GM12878 (cell line): ENCODE measurements around the gene GRB10.

ENCODE experiments used
- ASH2L ChIP-seq: fragments of 300-600, 200-600 bp; sonication (generic); IDR thresholded peaks from 2 replicates; pipeline ENCODE4 v1.6.1; 2017; ENCODE audit warnings: low read depth, mild to moderate bottlenecking, borderline replicate concordance
- CHD2 ChIP-seq: IDR thresholded peaks from 2 replicates; pipeline ENCODE4 v1.6.1; 2011; ENCODE audit warnings: low read depth, low read length, improper control_type of control experiment, borderline replicate concordance
- EZH2 ChIP-seq: IDR thresholded peaks from 2 replicates; pipeline ENCODE4 v1.6.1; 2012; ENCODE audit warnings: low read depth, mild to moderate bottlenecking, control low read depth, inconsistent platforms, low read length, borderline replicate concordance; ENCODE audit not compliant: control insufficient read depth
- TF ChIP-seq, protein P1 (sequence below), 3 experiments: IDR thresholded peaks in 2 of 3; conservative IDR thresholded peaks in 1 of 3; 2 replicates each; pipeline ENCODE4 v1.5.1; 2011; ENCODE audit warnings: low read depth in 3 of 3, low read length in 3 of 3, mild to moderate bottlenecking in 3 of 3, control low read depth in 2 of 3, moderate library complexity in 2 of 3, inconsistent platforms in 1 of 3, mixed read lengths in 1 of 3; ENCODE audit not compliant: control insufficient read depth in 2 of 3, insufficient read depth in 1 of 3; ENCODE audit errors: extremely low read depth in 1 of 3
- TF ChIP-seq, protein P2 (sequence below): fragments of 450-650 bp; IDR thresholded peaks from 2 replicates; pipeline ENCODE4 v1.6.1; 2017; ENCODE audit warnings: mild to moderate bottlenecking
- TF ChIP-seq, protein P3 (sequence below): IDR thresholded peaks from 2 replicates; pipeline ENCODE4 v1.6.1; 2012; ENCODE audit warnings: mild to moderate bottlenecking, low read depth, low read length

DNA sequence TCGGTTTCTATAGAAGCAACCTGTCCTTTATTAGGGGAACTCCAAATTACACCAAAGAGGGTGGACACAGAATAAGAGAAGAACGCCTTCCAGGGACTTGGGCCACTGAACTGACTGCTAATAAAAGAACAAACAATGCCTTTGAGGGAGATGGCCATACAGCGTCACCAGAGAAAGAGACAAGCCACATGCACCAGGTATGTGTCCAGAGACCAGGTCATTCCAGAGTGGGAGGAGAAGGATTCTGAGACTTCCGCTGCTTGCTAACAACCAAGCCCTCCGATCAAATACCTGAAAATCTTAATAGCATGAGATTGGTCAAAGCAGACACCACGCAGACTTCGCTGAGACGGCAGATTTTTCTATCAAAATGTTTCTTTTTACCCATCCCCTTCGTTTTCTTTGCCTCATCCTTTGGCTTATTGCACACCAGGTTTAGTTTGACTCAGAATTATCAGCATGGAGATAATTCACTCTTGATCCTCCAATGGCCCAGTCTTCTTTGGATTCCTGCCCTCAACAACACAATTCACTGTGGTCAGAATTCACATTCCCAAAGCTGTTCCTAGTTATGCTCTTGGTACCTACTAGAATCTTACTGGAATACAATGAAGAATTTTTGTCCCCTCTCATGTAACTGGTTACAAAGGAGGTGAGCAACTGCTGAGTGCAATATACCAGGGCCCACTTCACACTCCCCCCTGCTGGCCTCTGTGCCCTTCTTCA lies 130.1 kb downstream of the GRB10 start:
- TF ChIP-seq, protein P1, sequence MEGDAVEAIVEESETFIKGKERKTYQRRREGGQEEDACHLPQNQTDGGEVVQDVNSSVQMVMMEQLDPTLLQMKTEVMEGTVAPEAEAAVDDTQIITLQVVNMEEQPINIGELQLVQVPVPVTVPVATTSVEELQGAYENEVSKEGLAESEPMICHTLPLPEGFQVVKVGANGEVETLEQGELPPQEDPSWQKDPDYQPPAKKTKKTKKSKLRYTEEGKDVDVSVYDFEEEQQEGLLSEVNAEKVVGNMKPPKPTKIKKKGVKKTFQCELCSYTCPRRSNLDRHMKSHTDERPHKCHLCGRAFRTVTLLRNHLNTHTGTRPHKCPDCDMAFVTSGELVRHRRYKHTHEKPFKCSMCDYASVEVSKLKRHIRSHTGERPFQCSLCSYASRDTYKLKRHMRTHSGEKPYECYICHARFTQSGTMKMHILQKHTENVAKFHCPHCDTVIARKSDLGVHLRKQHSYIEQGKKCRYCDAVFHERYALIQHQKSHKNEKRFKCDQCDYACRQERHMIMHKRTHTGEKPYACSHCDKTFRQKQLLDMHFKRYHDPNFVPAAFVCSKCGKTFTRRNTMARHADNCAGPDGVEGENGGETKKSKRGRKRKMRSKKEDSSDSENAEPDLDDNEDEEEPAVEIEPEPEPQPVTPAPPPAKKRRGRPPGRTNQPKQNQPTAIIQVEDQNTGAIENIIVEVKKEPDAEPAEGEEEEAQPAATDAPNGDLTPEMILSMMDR (IDR thresholded peaks at IDR 0.05 in 2 of 3, conservative IDR thresholded peaks at IDR 0.05 in 1 of 3; ENCODE audit: control insufficient read depth in 2 of 3, extremely low read depth in 1 of 3, insufficient read depth in 1 of 3, low read depth in 3 of 3, low read length in 3 of 3) = no peak
- TF ChIP-seq, protein P2, sequence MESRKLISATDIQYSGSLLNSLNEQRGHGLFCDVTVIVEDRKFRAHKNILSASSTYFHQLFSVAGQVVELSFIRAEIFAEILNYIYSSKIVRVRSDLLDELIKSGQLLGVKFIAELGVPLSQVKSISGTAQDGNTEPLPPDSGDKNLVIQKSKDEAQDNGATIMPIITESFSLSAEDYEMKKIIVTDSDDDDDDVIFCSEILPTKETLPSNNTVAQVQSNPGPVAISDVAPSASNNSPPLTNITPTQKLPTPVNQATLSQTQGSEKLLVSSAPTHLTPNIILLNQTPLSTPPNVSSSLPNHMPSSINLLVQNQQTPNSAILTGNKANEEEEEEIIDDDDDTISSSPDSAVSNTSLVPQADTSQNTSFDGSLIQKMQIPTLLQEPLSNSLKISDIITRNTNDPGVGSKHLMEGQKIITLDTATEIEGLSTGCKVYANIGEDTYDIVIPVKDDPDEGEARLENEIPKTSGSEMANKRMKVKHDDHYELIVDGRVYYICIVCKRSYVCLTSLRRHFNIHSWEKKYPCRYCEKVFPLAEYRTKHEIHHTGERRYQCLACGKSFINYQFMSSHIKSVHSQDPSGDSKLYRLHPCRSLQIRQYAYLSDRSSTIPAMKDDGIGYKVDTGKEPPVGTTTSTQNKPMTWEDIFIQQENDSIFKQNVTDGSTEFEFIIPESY = no peak
- TF ChIP-seq, protein P3, sequence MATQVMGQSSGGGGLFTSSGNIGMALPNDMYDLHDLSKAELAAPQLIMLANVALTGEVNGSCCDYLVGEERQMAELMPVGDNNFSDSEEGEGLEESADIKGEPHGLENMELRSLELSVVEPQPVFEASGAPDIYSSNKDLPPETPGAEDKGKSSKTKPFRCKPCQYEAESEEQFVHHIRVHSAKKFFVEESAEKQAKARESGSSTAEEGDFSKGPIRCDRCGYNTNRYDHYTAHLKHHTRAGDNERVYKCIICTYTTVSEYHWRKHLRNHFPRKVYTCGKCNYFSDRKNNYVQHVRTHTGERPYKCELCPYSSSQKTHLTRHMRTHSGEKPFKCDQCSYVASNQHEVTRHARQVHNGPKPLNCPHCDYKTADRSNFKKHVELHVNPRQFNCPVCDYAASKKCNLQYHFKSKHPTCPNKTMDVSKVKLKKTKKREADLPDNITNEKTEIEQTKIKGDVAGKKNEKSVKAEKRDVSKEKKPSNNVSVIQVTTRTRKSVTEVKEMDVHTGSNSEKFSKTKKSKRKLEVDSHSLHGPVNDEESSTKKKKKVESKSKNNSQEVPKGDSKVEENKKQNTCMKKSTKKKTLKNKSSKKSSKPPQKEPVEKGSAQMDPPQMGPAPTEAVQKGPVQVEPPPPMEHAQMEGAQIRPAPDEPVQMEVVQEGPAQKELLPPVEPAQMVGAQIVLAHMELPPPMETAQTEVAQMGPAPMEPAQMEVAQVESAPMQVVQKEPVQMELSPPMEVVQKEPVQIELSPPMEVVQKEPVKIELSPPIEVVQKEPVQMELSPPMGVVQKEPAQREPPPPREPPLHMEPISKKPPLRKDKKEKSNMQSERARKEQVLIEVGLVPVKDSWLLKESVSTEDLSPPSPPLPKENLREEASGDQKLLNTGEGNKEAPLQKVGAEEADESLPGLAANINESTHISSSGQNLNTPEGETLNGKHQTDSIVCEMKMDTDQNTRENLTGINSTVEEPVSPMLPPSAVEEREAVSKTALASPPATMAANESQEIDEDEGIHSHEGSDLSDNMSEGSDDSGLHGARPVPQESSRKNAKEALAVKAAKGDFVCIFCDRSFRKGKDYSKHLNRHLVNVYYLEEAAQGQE = no peak
- TF ChIP-seq EZH2 = no peak
- no peak for TF ChIP-seq ASH2L
- no peak for TF ChIP-seq CHD2
